K562 (cell line): Measurements from ENCODE around the gene EMD. TPM values are rescaled to one million over a fixed set of nuclear protein-coding genes. Genes with fewer than 3 reads are reported as not detected.

Experiments used
- ARID1B ChIP-seq: fragments of 450-650 bp; IDR thresholded peaks from 2 replicates; pipeline ENCODE4 v1.6.1; 2016; ENCODE audit warnings: antibody characterized with exemption, mild to moderate bottlenecking, inconsistent platforms
- ARID3A ChIP-seq: IDR thresholded peaks from 2 replicates; pipeline ENCODE4 v1.6.1; 2012; ENCODE audit warnings: low read depth, low read length, improper control_type of control experiment, borderline replicate concordance
- CBX5 ChIP-seq: IDR thresholded peaks from 2 replicates; pipeline ENCODE4 v1.6.1; 2014; ENCODE audit warnings: low read depth, borderline replicate concordance
- E2F1 ChIP-seq: sonication (generic); formaldehyde crosslinking; IDR thresholded peaks from 2 replicates; pipeline ENCODE4 v1.8.1; 2023; ENCODE audit warnings: mild to moderate bottlenecking, missing genetic modification reagents, moderate library complexity
- E2F6 ChIP-seq, 2 experiments: IDR thresholded peaks; 2 replicates each; pipeline ENCODE4 v1.6.1; 2011; ENCODE audit warnings: borderline replicate concordance in 1 of 2, control low read depth in 1 of 2, low read depth in 1 of 2, low read length in 1 of 2, mild to moderate bottlenecking in 1 of 2, mixed read lengths in 1 of 2, moderate library complexity in 1 of 2; ENCODE audit not compliant: insufficient read depth in 1 of 2, insufficient read length in 1 of 2, poor library complexity in 1 of 2, severe bottlenecking in 1 of 2; ENCODE audit errors: extremely low read depth in 1 of 2
- EGR1 ChIP-seq: fragments of 450-650 bp; conservative IDR thresholded peaks from 2 replicates; pipeline ENCODE4 v1.6.1; 2017; ENCODE audit warnings: mild to moderate bottlenecking
- ERF ChIP-seq: fragments of 450-650 bp; formaldehyde crosslinking; IDR thresholded peaks from 2 replicates; pipeline ENCODE4 v1.4.0; 2020; ENCODE audit warnings: mild to moderate bottlenecking, mixed read lengths
- FOSL1 ChIP-seq: fragments of 200-800 bp; sonication (Bioruptor generic); conservative IDR thresholded peaks from 2 replicates; pipeline ENCODE4 v1.6.1; 2016; ENCODE audit warnings: missing genetic modification characterization, missing compliant biosample characterization
- MAZ ChIP-seq, 2 experiments: fragments of 450-650 bp in 1 of 2; sonication (generic) in 1 of 2; formaldehyde crosslinking; IDR thresholded peaks in 1 of 2; conservative IDR thresholded peaks in 1 of 2; 2 replicates each; pipeline versions ENCODE4 v1.4.0 to v1.5.0; 2020; ENCODE audit warnings: mild to moderate bottlenecking in 1 of 2, missing genetic modification reagents in 1 of 2
- MXI1 ChIP-seq: IDR thresholded peaks from 2 replicates; pipeline ENCODE4 v1.6.1; 2011; ENCODE audit warnings: low read depth, mild to moderate bottlenecking, improper control_type of control experiment, low read length
- SIN3A ChIP-seq, 2 experiments: fragments of 150-350 bp in 1 of 2; IDR thresholded peaks; 2 replicates each; pipeline ENCODE4 v1.6.1; 2011 to 2016; ENCODE audit warnings: borderline replicate concordance in 2 of 2, low read depth in 2 of 2, low read length in 2 of 2, mild to moderate bottlenecking in 2 of 2, moderate library complexity in 2 of 2; ENCODE audit not compliant: control insufficient read depth in 1 of 2
- SMARCA4 ChIP-seq: fragments of 450-650 bp; IDR thresholded peaks from 2 replicates; pipeline ENCODE4 v1.6.1; 2016
- SRSF7 ChIP-seq: fragments of 200-400 bp; formaldehyde crosslinking; optimal IDR thresholded peaks from 2 replicates; pipeline ENCODE3; 2017; ENCODE audit warnings: mild to moderate bottlenecking, low read depth, low read length
- STAT6 ChIP-seq: sonication (generic); formaldehyde crosslinking; IDR thresholded peaks from 2 replicates; pipeline ENCODE4 v1.8.1; 2023; ENCODE audit warnings: mild to moderate bottlenecking, missing genetic modification reagents
- YY1 ChIP-seq, 3 experiments: IDR thresholded peaks; 2 replicates each; pipeline ENCODE4 v1.6.1; 2011; ENCODE audit warnings: low read length in 2 of 3, mild to moderate bottlenecking in 2 of 3, moderate library complexity in 2 of 3, borderline replicate concordance in 1 of 3, control low read depth in 1 of 3, low read depth in 1 of 3; ENCODE audit not compliant: insufficient read depth in 3 of 3, insufficient replicate concordance in 2 of 3, control insufficient read depth in 1 of 3, insufficient read length in 1 of 3; ENCODE audit errors: extremely low read depth in 1 of 3
- ZBTB8A ChIP-seq: fragments of 450-650 bp; IDR thresholded peaks from 2 replicates; pipeline ENCODE4 v1.6.1; 2018; ENCODE audit warnings: mild to moderate bottlenecking, moderate library complexity; ENCODE audit not compliant: partially characterized antibody
- ZNF23 ChIP-seq: fragments of 250-450 bp; sonication (Bioruptor Pico); IDR thresholded peaks from 2 replicates; pipeline ENCODE4 v1.4.0; 2020; ENCODE audit warnings: mild to moderate bottlenecking
- ZNF444 ChIP-seq: fragments of 250-450 bp; sonication (Bioruptor Pico); IDR thresholded peaks from 2 replicates; pipeline ENCODE4 v1.4.0; 2020; ENCODE audit warnings: mild to moderate bottlenecking, moderate library complexity
- polyA plus RNA-seq, 8 experiments: library from polyadenylated mRNA; depleted of rRNA in 4 of 8; stranded (reverse) in 5 of 8; unstranded in 3 of 8; fragments of >200 nt; fragmentation: Nextera tagmentation in 2 of 8; fragmentation: Illumina TruSeq in 1 of 8; extraction: Ambion mirVana in 2 of 8; extraction: Trizol in 1 of 8; gene quantifications; 2 replicates each; pipeline versions ENCODE4 v1.2.1 to v1.2.3, GENCODE V29; 2011 to 2014; ENCODE audit warnings: inconsistent platforms in 1 of 8, missing spikeins in 1 of 8
- total RNA-seq, 7 experiments: library from RNA; depleted of rRNA in 6 of 7; stranded (reverse); fragments of >200 nt in 6 of 7; fragmentation: Illumina TruSeq in 2 of 7; extraction: Trizol in 2 of 7; gene quantifications; 2 replicates each; pipeline versions ENCODE4 v1.2.1 to v1.2.3, GENCODE V29; 2011 to 2021; ENCODE audit warnings: low replicate concordance in 1 of 7

EMD gene
- total and polyA plus RNA-seq, 9 of the 15 experiments (the other 6 are each of a cell fraction or from before 2014, with no cell fraction given), result 2.3 to 206 (median 61.9) TPM

GRCh38 chrX:154368630-154369448 lies 10.3 kb upstream of the EMD start (continued):
- TF ChIP-seq SRSF7, result no peak
- TF ChIP-seq ERF (CRISPR knock-in tag), result 0 out of 2 replicates have a peak, but pooled peaks have one; percentile 18
- no peak for TF ChIP-seq ZNF444 (CRISPR knock-in tag)
- TF ChIP-seq ARID3A, result no peak
- peak in 2 of 3 experiments; percentile 58 to 69 for TF ChIP-seq YY1 (IDR thresholded peaks at IDR 0.05; ENCODE audit: borderline replicate concordance in 1 of 3, control insufficient read depth in 1 of 3, extremely low read depth in 1 of 3, insufficient read depth in 3 of 3, insufficient read length in 1 of 3, insufficient replicate concordance in 2 of 3, low read depth in 1 of 3, low read length in 2 of 3)
- TF ChIP-seq E2F6 (IDR thresholded peaks at IDR 0.05; ENCODE audit: borderline replicate concordance in 1 of 2, extremely low read depth in 1 of 2, insufficient read depth in 1 of 2, insufficient read length in 1 of 2, low read depth in 1 of 2, low read length in 1 of 2, poor library complexity in 1 of 2, severe bottlenecking in 1 of 2), result peak in 1 of 2 experiments; percentile 31
- TF ChIP-seq SIN3A (IDR thresholded peaks at IDR 0.05; ENCODE audit: borderline replicate concordance in 2 of 2, control insufficient read depth in 1 of 2, low read depth in 2 of 2, low read length in 2 of 2), result peak in 1 of 2 experiments; percentile 35; a peak in 1 of 4 replicates
- peak; percentile 50 for TF ChIP-seq EGR1
- 0 out of 2 replicates have a peak, but pooled peaks have one; percentile 36 for TF ChIP-seq E2F1 (CRISPR knock-in tag)
- TF ChIP-seq STAT6, result 0 out of 2 replicates have a peak, but pooled peaks have one; percentile 58
- TF ChIP-seq FOSL1, result peak; percentile 94
- no peak for TF ChIP-seq ZBTB8A
- TF ChIP-seq MAZ (CRISPR knock-in tag; conservative IDR thresholded peaks at IDR 0.05 in 1 of 2, IDR thresholded peaks at IDR 0.05 in 1 of 2), result peak; percentile 31 to 45; a peak in 3 of 4 replicates
- no peak for TF ChIP-seq CBX5
- TF ChIP-seq ZNF23, result no peak
- TF ChIP-seq MXI1, result peak; percentile 55; the same call in 1 of the 2 replicates
- TF ChIP-seq SMARCA4, result peak; percentile 50; the same call in 1 of the 2 replicates
- peak; percentile 62 for TF ChIP-seq ARID1B
